T-cell (primary cell): ENCODE results near the gene TEKT4. TPM values are rescaled to one million over a fixed set of nuclear protein-coding genes. Genes with fewer than 3 reads are reported as not detected.

Experiments
- total RNA-seq, 35 experiments: library from RNA in 6 of 35; stranded (reverse) in 6 of 35; fragments of 120-200 nt in 1 of 35; gene quantifications; one replicate each; pipeline versions ENCODE4 v1.2.1 to v1.2.4 and lab custom pipeline; 2013 to 2026

TEKT4 gene
- total RNA-seq, 5 donors from 2014 or later (not counting 1 experiment from before 2014, with no cell fraction given): not detected

Other genes starting within 250 kb of the TEKT4 start
- gene MAL, start 154.3 kb downstream of the TEKT4 start, total RNA-seq: 100 to 1,000 TPM; 129 to 179 (median 150) TPM